Transverse colon (tissue), 4 donors: ENCODE results near the gene PRSS38. TPM values are rescaled to one million over a fixed set of nuclear protein-coding genes. Genes with fewer than 3 reads are reported as not detected.
A peak's percentile ranks its signal among the peaks of the same experiment; 100 is the strongest.

ENCODE experiments used
- DNase-seq: peaks from one replicate; pipeline ENCODE4 v3.0.0-alpha.2; 2019
- H3K27ac ChIP-seq, 4 donors: fragments of 200-600 bp; sonication (generic); 2 replicates each; pipeline ENCODE4 v1.5.1; 2016 to 2018; ENCODE audit warnings: inconsistent platforms in 4 of 4
- H3K27me3 ChIP-seq: fragments of 200-600 bp; sonication (generic); 2 replicates; pipeline ENCODE4 v1.5.1; 2017; ENCODE audit warnings: inconsistent platforms
- H3K36me3 ChIP-seq, 4 donors: fragments of 200-600 bp; sonication (generic); 2 replicates each; pipeline ENCODE4 v1.5.1; 2017 to 2019; ENCODE audit warnings: inconsistent platforms in 4 of 4
- H3K4me1 ChIP-seq, 4 donors: fragments of 200-600 bp; sonication (generic); 2 replicates each; pipeline ENCODE4 v1.5.1; 2017 to 2020; ENCODE audit warnings: inconsistent platforms in 4 of 4
- H3K4me3 ChIP-seq, 4 donors: fragments of 200-600 bp; sonication (generic); 1 replicate in 1 of 4; 2 replicates in 3 of 4; pipeline versions ENCODE4 v1.5.1 to v1.6.1; 2017 to 2019; ENCODE audit warnings: inconsistent platforms in 4 of 4
- H3K9me3 ChIP-seq, 2 donors: fragments of 200-600 bp; sonication (generic); 2 replicates each; pipeline ENCODE4 v1.5.1; 2017 to 2019; ENCODE audit warnings: inconsistent platforms in 2 of 2
- CTCF ChIP-seq, 5 experiments: fragments of 200-600 bp in 3 of 5; fragments of 450-650 bp in 2 of 5; sonication (generic) in 3 of 5; IDR thresholded peaks; 1 replicate in 2 of 5; 2 replicates in 3 of 5; pipeline ENCODE4 v1.5.1; 2016 to 2017; ENCODE audit warnings: antibody characterized with exemption in 5 of 5, inconsistent platforms in 3 of 5, mild to moderate bottlenecking in 2 of 5, moderate library complexity in 1 of 5
- EP300 ChIP-seq: sonication (generic); formaldehyde crosslinking; IDR thresholded peaks from one replicate; pipeline ENCODE4 v1.6.1; 2017; ENCODE audit warnings: antibody characterized with exemption, low read depth
- POLR2A ChIP-seq: fragments of 450-650 bp; IDR thresholded peaks from one replicate; pipeline ENCODE4 v1.6.1; 2016; ENCODE audit warnings: antibody characterized with exemption, mild to moderate bottlenecking, moderate library complexity
- POLR2AphosphoS5 ChIP-seq, 3 donors: sonication (generic); formaldehyde crosslinking; IDR thresholded peaks; one replicate each; pipeline ENCODE4 v1.6.1; 2016; ENCODE audit warnings: antibody characterized with exemption in 3 of 3
- WGBS, 2 donors: methylation state at CpG; one replicate each; pipeline ENCODE4 v1.1.5; 2018; ENCODE audit warnings: low coverage in 1 of 2; 5-methylcytosine and 5-hydroxymethylcytosine counted together
- in situ Hi-C, 4 donors: fragments of 200-750 bp; cut with MboI; loops; one replicate each; pipeline versions ENCODE4 v1.15.0 to v1.15.1; 2017; ENCODE audit warnings: low sequenced_read_pairs in 3 of 4, low pct_ligation_motif_present in 1 of 4, low pct_unique_long_range_greater_than_20kb in 1 of 4
- intact Hi-C: fragments of 100-400 bp; cut with DNase I; formaldehyde crosslinking; loops from one replicate; pipeline ENCODE4 v1.15.1; 2023; ENCODE audit warnings: low total_unique reads
- total RNA-seq, 4 donors: library from RNA; depleted of rRNA; stranded (reverse); fragments of >200 nt; gene quantifications; one replicate each; pipeline ENCODE4 v1.1.0, GENCODE V29; 2016

The PRSS38 gene
- total RNA-seq, 4 donors from 2014 or later, result not detected

- peaks cover 0 to 4% (median 0%) of the 10 kb centered on the region in 4 donors for H3K4me1 ChIP-seq
- DNase-seq, result no peak
- no peak for TF ChIP-seq POLR2A
- TF ChIP-seq POLR2AphosphoS5 (IDR thresholded peaks at IDR 0.05), result no peak
- no peak for TF ChIP-seq EP300
- intact Hi-C loops, result no loop called here
- in situ Hi-C loops, result loop anchor here in 1 of 4 donors (25.0 kb wide), 1 partner anchor 163 kb away; the partner anchor contains the start of gene WNT9A
- H3K4me3 ChIP-seq, result no peak overlapping the region
- no peaks in the 10 kb centered on the region for H3K36me3 ChIP-seq
- 85% methylated on average over 13 of the region's 13 CpGs; no CpG with 5 or more reads in 1 of the 2 donors for WGBS, 2 donors
- H3K27me3 ChIP-seq, result no peaks in the 10 kb centered on the region
- H3K27ac ChIP-seq, result peak overlapping the region in 1 of 4 donors; percentile 67
- no peaks in the 10 kb centered on the region for H3K9me3 ChIP-seq
Observed at GRCh38 chr1:227774051-227774731, 41.3 kb upstream of the PRSS38 start.

GRCh38 chr1:227774821-227775661 lies 40.4 kb upstream of the PRSS38 start:
- peaks cover 0 to 4% (median 0%) of the 10 kb centered on the region in 4 donors for H3K4me1 ChIP-seq
- H3K27me3 ChIP-seq, result no peaks in the 10 kb centered on the region
- no peak for DNase-seq
- H3K36me3 ChIP-seq, result no peaks in the 10 kb centered on the region
- WGBS, 2 donors, result 67 to 78% methylated on average over 9 to 30 of the region's 42 CpGs
- no peaks in the 10 kb centered on the region for H3K9me3 ChIP-seq
- H3K4me3 ChIP-seq, result no peak overlapping the region
- peak overlapping the region in 3 of 4 donors; percentile 50 to 74 (median 67) for H3K27ac ChIP-seq
- TF ChIP-seq POLR2AphosphoS5 (IDR thresholded peaks at IDR 0.05) (peak in 2 of 3 donors; percentile 4 to 32), CTCF (IDR thresholded peaks at IDR 0.05) (no peak)
- in situ Hi-C loops (loop anchor here in 1 of 4 donors (25.0 kb wide), 1 partner anchor 162 kb away; the partner anchor contains the start of gene WNT9A), intact Hi-C loops (no loop called here)

GRCh38 chr1:227775841-227776240 lies 39.6 kb upstream of the PRSS38 start:
- Histone ChIP-seq H3K9me3 (no peaks in the 10 kb centered on the region), H3K27ac (peak overlapping the region in 2 of 4 donors; percentile 50 to 67), H3K4me1 (peaks cover 0 to 4% (median 0%) of the 10 kb centered on the region in 4 donors), H3K4me3 (no peak overlapping the region), H3K36me3 (no peaks in the 10 kb centered on the region), H3K27me3 (no peaks in the 10 kb centered on the region)
- WGBS, 2 donors, result 92% methylated on average over 10 of the region's 10 CpGs; no CpG with 5 or more reads in 1 of the 2 donors
- TF ChIP-seq EP300 (no peak), POLR2AphosphoS5 (IDR thresholded peaks at IDR 0.05) (no peak), POLR2A (no peak), CTCF (IDR thresholded peaks at IDR 0.05) (no peak)
- in situ Hi-C loops (no loop called here), intact Hi-C loops (no loop called here)
- no peak for DNase-seq

- in situ Hi-C loops, result no loop called here
- TF ChIP-seq CTCF (IDR thresholded peaks at IDR 0.05), result no peak
- no peak for TF ChIP-seq EP300
- TF ChIP-seq POLR2AphosphoS5 (IDR thresholded peaks at IDR 0.05), result no peak
- no peak for TF ChIP-seq POLR2A
- 73 to 89% methylated on average over 2 to 7 of the region's 7 CpGs for WGBS, 2 donors
- Histone ChIP-seq H3K27me3 (no peaks in the 10 kb centered on the region), H3K27ac (peak overlapping the region in 1 of 4 donors; percentile 67), H3K36me3 (no peaks in the 10 kb centered on the region), H3K4me3 (no peak overlapping the region), H3K4me1 (peaks cover 0 to 4% (median 0%) of the 10 kb centered on the region in 4 donors), H3K9me3 (no peaks in the 10 kb centered on the region)
- DNase-seq, result no peak
- intact Hi-C loops, result no loop called here
Observed at GRCh38 chr1:227776331-227776771, 39.1 kb upstream of the PRSS38 start.
